Measurements from ENCODE around the gene MBOAT7. TPM values are rescaled to one million over a fixed set of nuclear protein-coding genes. Genes with fewer than 3 reads are reported as not detected.
"Not testable (repeated sequence)": the region's sequence is repeated elsewhere in the genome, so short reads cannot be mapped to it uniquely, and the experiment has no call there.

The MBOAT7 gene
- total and polyA plus RNA-seq, 2 of the 8 experiments (the other 6 are each of a cell fraction or from before 2014, with no cell fraction given), result 85.5 to 90.9 TPM

DNA sequence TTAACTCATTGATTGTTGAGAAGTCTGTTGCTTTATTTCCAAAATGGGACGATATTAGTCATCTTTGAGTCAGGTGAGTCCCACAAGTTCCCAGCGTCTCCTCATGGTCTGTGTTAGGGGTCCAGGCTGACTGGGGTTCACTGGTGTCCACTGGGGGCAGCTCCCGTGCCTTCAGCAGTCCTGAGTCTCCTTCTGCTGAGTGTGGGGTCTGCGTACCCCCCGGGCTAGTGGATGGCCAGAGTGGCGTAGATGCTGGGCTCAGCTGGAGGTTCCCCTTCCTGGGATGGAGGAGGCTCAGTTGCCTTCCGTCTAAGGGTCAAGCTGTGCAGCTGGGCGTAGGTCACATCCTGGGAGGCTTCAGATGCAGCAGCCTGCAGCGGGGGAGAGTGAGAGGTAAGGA lies 27.5 kb upstream of the MBOAT7 start (continued):
- TF ChIP-seq KDM4A (IDR thresholded peaks at IDR 0.05; ENCODE audit: low read depth, low read length, severe bottlenecking) (no peak), SIRT6 (IDR thresholded peaks at IDR 0.05; ENCODE audit: low read length) (no peak), RBBP5 (IDR thresholded peaks at IDR 0.05; ENCODE audit: borderline replicate concordance, low read depth, low read length) (no peak), CREB1 (IDR thresholded peaks at IDR 0.05) (no peak), TEAD4 (IDR thresholded peaks at IDR 0.05; ENCODE audit: low read depth, low read length) (no peak)

- H2BK12ac ChIP-seq (ENCODE audit: low read depth, low read length); DNase-seq (ENCODE audit: low read depth in 1 of 2, low spot score in 2 of 2); H3K18ac ChIP-seq (ENCODE audit: extremely low read depth, low read length); H3K27ac ChIP-seq (ENCODE audit: low read depth, low read length); H2AK5ac ChIP-seq (ENCODE audit: low read depth, low read length); FAIRE-seq; H3K4me1 ChIP-seq (replicated peaks in 1 of 4; ENCODE audit: control insufficient read depth in 3 of 4, insufficient read depth in 4 of 4, low read length in 3 of 4); H2BK20ac ChIP-seq (ENCODE audit: low read length); H3K27me3 ChIP-seq (replicated peaks in 1 of 4; ENCODE audit: control insufficient read depth in 3 of 4, extremely low read depth in 1 of 4, insufficient read depth in 3 of 4, low read length in 3 of 4); H3K79me1 ChIP-seq (ENCODE audit: low read depth, low read length); H2AFZ ChIP-seq (ENCODE audit: low read length); H4K5ac ChIP-seq (ENCODE audit: insufficient read length, low read depth, low read length); H4K91ac ChIP-seq (replicated peaks; ENCODE audit: insufficient read length, low read length); H3K23ac ChIP-seq (ENCODE audit: insufficient read length); H2BK15ac ChIP-seq (ENCODE audit: low read length); H3K56ac ChIP-seq (replicated peaks; ENCODE audit: insufficient read length, low read depth, low read length); H3K4ac ChIP-seq (replicated peaks; ENCODE audit: insufficient read length, low read depth, low read length); H3K23me2 ChIP-seq (ENCODE audit: low read depth, low read length); H2BK120ac ChIP-seq (replicated peaks; ENCODE audit: low read depth, low read length); H3K9ac ChIP-seq (replicated peaks in 1 of 4; ENCODE audit: extremely low read depth in 1 of 4, low read depth in 3 of 4, low read length in 3 of 4); H4K20me1 ChIP-seq (replicated peaks in 1 of 2; ENCODE audit: control insufficient read depth in 1 of 2, insufficient read depth in 2 of 2, low read length in 2 of 2); H3K4me3 ChIP-seq (ENCODE audit: extremely low read depth in 1 of 4, insufficient read depth in 2 of 4, low read depth in 3 of 4, low read length in 4 of 4); H3K79me2 ChIP-seq (ENCODE audit: control insufficient read depth in 1 of 2, insufficient read depth in 2 of 2, low read length in 2 of 2); H3K9me3 ChIP-seq (ENCODE audit: insufficient read depth in 2 of 2, low read depth in 1 of 2, low read length in 1 of 2); H3K4me2 ChIP-seq (ENCODE audit: insufficient read depth in 1 of 2, low read depth in 2 of 2, low read length in 2 of 2); CTCF ChIA-PET (ENCODE audit: partially characterized antibody); H3K14ac ChIP-seq (ENCODE audit: insufficient read length); H4K8ac ChIP-seq (ENCODE audit: extremely low read depth, insufficient read depth, low read length); H3K36me3 ChIP-seq (ENCODE audit: control insufficient read depth in 2 of 4, insufficient read depth in 4 of 4, low read length in 3 of 4); H2BK5ac ChIP-seq (ENCODE audit: low read depth, low read length): not testable (repeated sequence)
- 98% methylated on average over 9 of the region's 19 CpGs; no CpG with 5 or more reads in 1 of the 2 experiments for WGBS, 2 experiments (ENCODE audit: extremely low coverage in 1 of 2, insufficient coverage in 1 of 2, insufficient read length in 1 of 2, insufficient replicate concordance in 2 of 2, low coverage in 1 of 2, low lambda C conversion rate in 2 of 2, missing lambda C conversion rate in 1 of 2)
- POLR2A ChIA-PET (ENCODE audit: partially characterized antibody), result interaction anchor here (23.4 kb wide), 1 partner anchor 25 kb away, joined by 909 read pairs; the partner anchor contains the start of genes MBOAT7, RPS9 and TSEN34
Observed at GRCh38 chr19:54214734-54215133, 25.4 kb upstream of the MBOAT7 start.
